NCI-H128 (cell line): ENCODE data around the gene TMEM14A.

Experiments used
- DNase-seq: peaks from one replicate; lab custom pipeline; 2025; ENCODE audit not compliant: unreplicated experiment; lab: John Stamatoyannopoulos, UW

Gene TMEM14A

GRCh38 chr6:52733172-52733571 is 62.3 kb downstream of the TMEM14A start:
- DNase-seq: no peak

- DNase-seq: no peak
Observed at GRCh38 chr6:52734072-52734471, 63.2 kb downstream of the TMEM14A start.

- DNase-seq: no peak
Observed at GRCh38 chr6:52735071-52735470, 64.2 kb downstream of the TMEM14A start.

GRCh38 chr6:52736145-52736544 is 65.2 kb downstream of the TMEM14A start:
- DNase-seq: no peak
